ENCODE measurements around the gene LRRC75B. TPM values are rescaled to one million over a fixed set of nuclear protein-coding genes. Genes with fewer than 3 reads are reported as not detected.

The LRRC75B gene
- total RNA-seq, 2 experiments from 2014 or later, result 0.93 to 2.1 TPM

- H3K4me1 Mint-ChIP-seq, result peaks cover 3% of the 10 kb centered on the region
- ChIA-PET CTCF (no interaction called here), POLR2A (interaction anchor here (1.2 kb wide), 1 partner anchor 32 kb away, joined by 7 read pairs; the partner anchor contains the start of gene GUCD1)
- peaks cover 2% of the 10 kb centered on the region for H3K27me3 Mint-ChIP-seq
- no peaks in the 10 kb centered on the region for H3K36me3 Mint-ChIP-seq (ENCODE audit: low read depth)
- H3K4me3 Mint-ChIP-seq, result no peak overlapping the region
- H3K27ac Mint-ChIP-seq, result no peak overlapping the region
- DNase-seq, result no peak
- H3K9me3 Mint-ChIP-seq, result no peaks in the 10 kb centered on the region
Observed at GRCh38 chr22:24587251-24587650, 5.6 kb downstream of the LRRC75B start.

DNA sequence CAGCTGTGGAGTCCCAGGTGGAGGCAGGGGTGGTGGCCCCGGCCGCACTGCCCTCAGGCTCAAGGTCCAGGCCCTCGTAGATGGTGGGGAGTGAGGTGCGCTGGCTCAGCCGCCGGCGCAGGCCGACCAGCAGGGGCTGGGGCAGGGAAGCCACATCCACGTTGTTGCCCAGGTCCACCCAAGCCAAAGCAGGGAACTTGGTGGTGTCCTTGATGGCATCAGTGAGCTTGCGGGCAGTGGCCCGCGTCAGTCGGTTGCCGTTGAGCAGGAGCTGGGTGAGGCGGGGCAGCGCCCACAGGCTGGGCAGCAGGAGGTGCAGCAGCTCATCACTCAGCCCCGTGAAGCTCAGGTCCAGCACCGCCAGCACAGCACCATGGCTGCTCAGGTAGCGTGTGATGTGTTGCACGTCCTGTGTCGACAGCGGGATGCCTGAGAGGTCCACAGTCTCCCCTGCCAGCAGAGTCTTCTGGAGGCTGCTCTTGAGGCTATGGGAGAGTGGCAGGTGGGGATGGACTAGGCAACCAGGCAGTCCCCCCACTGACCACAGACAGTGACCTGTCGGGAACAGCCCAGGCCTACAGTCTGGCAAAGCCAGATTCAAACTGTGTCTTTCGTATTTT lies 6.8 kb downstream of the LRRC75B start:
- Mint-ChIP-seq H3K4me3 (no peak overlapping the region), H3K27me3 (no peaks in the 10 kb centered on the region), H3K36me3 (ENCODE audit: low read depth) (no peaks in the 10 kb centered on the region), H3K27ac (no peak overlapping the region), H3K4me1 (no peaks in the 10 kb centered on the region), H3K9me3 (no peaks in the 10 kb centered on the region)
- DNase-seq, result no peak
- CTCF ChIA-PET, result no interaction called here
- POLR2A ChIA-PET, result no interaction called here

DNA sequence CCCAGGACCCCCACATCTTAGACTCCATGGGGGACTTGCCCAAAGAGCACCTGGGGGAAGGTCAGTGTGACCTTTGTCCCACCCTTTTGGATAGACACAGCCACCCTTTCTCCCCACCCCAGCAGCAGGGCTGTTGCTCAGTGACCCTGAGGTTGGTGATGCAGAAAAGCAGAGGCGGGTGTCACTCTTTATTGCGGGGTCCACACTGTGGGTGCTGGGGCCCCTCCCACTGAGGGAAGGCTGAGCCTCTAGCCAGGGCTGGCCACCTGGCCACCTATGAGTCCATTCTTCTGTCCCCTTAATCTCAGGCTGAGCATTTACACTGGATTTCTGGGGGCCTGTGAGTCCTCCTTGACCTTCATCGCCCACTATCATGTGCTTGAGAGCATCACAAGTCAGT lies 7.4 kb downstream of the LRRC75B start:
- Mint-ChIP-seq H3K27ac (no peak overlapping the region), H3K36me3 (ENCODE audit: low read depth) (no peaks in the 10 kb centered on the region), H3K27me3 (no peaks in the 10 kb centered on the region), H3K4me1 (no peaks in the 10 kb centered on the region), H3K9me3 (no peaks in the 10 kb centered on the region), H3K4me3 (no peak overlapping the region)
- DNase-seq, result no peak
- ChIA-PET POLR2A (no interaction called here), CTCF (no interaction called here)

GRCh38 chr22:24584871-24585411 lies 7.9 kb downstream of the LRRC75B start:
- Mint-ChIP-seq H3K9me3 (no peaks in the 10 kb centered on the region), H3K27me3 (no peaks in the 10 kb centered on the region), H3K27ac (no peak overlapping the region), H3K4me1 (no peaks in the 10 kb centered on the region), H3K36me3 (ENCODE audit: low read depth) (no peaks in the 10 kb centered on the region), H3K4me3 (no peak overlapping the region)
- no peak for DNase-seq
- POLR2A ChIA-PET, result interaction anchor here (1.9 kb wide), 1 partner anchor 12 kb away, joined by 6 read pairs; no protein-coding TSS in a partner anchor
- CTCF ChIA-PET, result interaction anchor here (0.5 kb wide), 1 partner anchor 57 kb away, joined by 5 read pairs; no protein-coding TSS in a partner anchor

- no peaks in the 10 kb centered on the region for H3K27me3 Mint-ChIP-seq
- no peak overlapping the region for H3K27ac Mint-ChIP-seq
- no peaks in the 10 kb centered on the region for H3K4me1 Mint-ChIP-seq
- ChIA-PET CTCF (interaction anchor here (0.6 kb wide), 2 partner anchors 14 to 29 kb away, joined by 3 read pairs; no protein-coding TSS in a partner anchor), POLR2A (interaction anchor here (0.9 to 1.9 kb wide), 2 partner anchors 12 to 30 kb away, joined by 4 to 6 read pairs; no protein-coding TSS in a partner anchor)
- H3K4me3 Mint-ChIP-seq, result no peak overlapping the region
- no peaks in the 10 kb centered on the region for H3K36me3 Mint-ChIP-seq (ENCODE audit: low read depth)
- DNase-seq, result no peak
- H3K9me3 Mint-ChIP-seq, result no peaks in the 10 kb centered on the region
Observed at GRCh38 chr22:24584166-24584790, 8.6 kb downstream of the LRRC75B start.

GRCh38 chr22:24583221-24584165 lies 9.4 kb downstream of the LRRC75B start:
- Mint-ChIP-seq H3K36me3 (ENCODE audit: low read depth) (peaks cover 1% of the 10 kb centered on the region), H3K27me3 (no peaks in the 10 kb centered on the region), H3K27ac (no peak overlapping the region), H3K4me3 (no peak overlapping the region), H3K9me3 (no peaks in the 10 kb centered on the region), H3K4me1 (no peaks in the 10 kb centered on the region)
- DNase-seq, result no peak
- ChIA-PET CTCF (interaction anchor here (0.6 kb wide), 2 partner anchors 15 to 28 kb away, joined by 3 read pairs; no protein-coding TSS in a partner anchor), POLR2A (interaction anchor here (0.9 to 1.9 kb wide), 2 partner anchors 11 to 29 kb away, joined by 4 to 6 read pairs; no protein-coding TSS in a partner anchor)

- Mint-ChIP-seq H3K27me3 (no peaks in the 10 kb centered on the region), H3K4me1 (no peaks in the 10 kb centered on the region), H3K4me3 (no peak overlapping the region), H3K9me3 (no peaks in the 10 kb centered on the region), H3K36me3 (ENCODE audit: low read depth) (peaks cover 7% of the 10 kb centered on the region), H3K27ac (no peak overlapping the region)
- POLR2A ChIA-PET, result no interaction called here
- CTCF ChIA-PET, result no interaction called here
- no peak for DNase-seq
Observed at GRCh38 chr22:24582056-24582814, 10.6 kb downstream of the LRRC75B start.

DNA sequence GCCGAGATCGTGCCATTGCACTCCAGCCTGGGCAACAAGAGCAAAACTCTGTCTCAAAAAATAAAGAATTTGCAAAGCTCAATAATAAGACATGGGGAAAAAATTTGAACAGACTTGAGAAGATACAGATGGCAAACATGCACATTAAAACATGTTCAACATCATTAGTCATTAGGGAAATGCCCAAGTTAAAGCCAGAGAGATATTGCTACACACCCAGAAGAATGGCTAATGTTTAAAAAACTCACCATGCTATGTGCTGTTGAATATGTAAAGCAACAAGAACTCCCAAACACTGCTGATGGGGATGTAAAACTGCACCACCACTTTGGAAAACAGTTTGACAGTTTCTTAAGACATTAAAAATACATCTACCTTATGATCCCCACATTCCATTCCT lies 12.6 kb downstream of the LRRC75B start:
- H3K9me3 Mint-ChIP-seq, result no peaks in the 10 kb centered on the region
- CTCF ChIA-PET, result no interaction called here
- H3K27ac Mint-ChIP-seq, result no peak overlapping the region
- H3K27me3 Mint-ChIP-seq, result no peaks in the 10 kb centered on the region
- H3K4me1 Mint-ChIP-seq, result no peaks in the 10 kb centered on the region
- peaks cover 13% of the 10 kb centered on the region for H3K36me3 Mint-ChIP-seq (ENCODE audit: low read depth)
- no peak for DNase-seq
- POLR2A ChIA-PET, result no interaction called here
- H3K4me3 Mint-ChIP-seq, result no peak overlapping the region

DNA sequence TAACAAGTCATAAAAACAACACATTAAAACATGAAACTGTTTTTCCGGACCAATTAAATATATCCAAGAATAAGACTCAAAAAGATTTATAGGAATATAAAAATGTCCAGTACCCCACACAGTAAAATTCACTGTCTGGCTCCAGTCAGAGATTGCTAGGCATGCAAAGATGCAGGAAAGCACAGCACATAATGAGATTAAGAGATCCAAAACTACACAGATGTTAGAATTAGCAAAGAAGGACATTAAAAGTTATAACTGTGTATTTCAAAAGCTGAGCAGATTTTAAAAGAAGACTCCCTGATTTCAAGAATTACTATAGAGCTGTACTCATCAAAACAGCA lies 13.6 kb downstream of the LRRC75B start:
- peaks cover 23% of the 10 kb centered on the region for H3K36me3 Mint-ChIP-seq (ENCODE audit: low read depth)
- CTCF ChIA-PET, result no interaction called here
- POLR2A ChIA-PET, result no interaction called here
- no peaks in the 10 kb centered on the region for H3K27me3 Mint-ChIP-seq
- no peak overlapping the region for H3K27ac Mint-ChIP-seq
- no peaks in the 10 kb centered on the region for H3K9me3 Mint-ChIP-seq
- no peaks in the 10 kb centered on the region for H3K4me1 Mint-ChIP-seq
- no peak overlapping the region for H3K4me3 Mint-ChIP-seq
- DNase-seq, result no peak

DNA sequence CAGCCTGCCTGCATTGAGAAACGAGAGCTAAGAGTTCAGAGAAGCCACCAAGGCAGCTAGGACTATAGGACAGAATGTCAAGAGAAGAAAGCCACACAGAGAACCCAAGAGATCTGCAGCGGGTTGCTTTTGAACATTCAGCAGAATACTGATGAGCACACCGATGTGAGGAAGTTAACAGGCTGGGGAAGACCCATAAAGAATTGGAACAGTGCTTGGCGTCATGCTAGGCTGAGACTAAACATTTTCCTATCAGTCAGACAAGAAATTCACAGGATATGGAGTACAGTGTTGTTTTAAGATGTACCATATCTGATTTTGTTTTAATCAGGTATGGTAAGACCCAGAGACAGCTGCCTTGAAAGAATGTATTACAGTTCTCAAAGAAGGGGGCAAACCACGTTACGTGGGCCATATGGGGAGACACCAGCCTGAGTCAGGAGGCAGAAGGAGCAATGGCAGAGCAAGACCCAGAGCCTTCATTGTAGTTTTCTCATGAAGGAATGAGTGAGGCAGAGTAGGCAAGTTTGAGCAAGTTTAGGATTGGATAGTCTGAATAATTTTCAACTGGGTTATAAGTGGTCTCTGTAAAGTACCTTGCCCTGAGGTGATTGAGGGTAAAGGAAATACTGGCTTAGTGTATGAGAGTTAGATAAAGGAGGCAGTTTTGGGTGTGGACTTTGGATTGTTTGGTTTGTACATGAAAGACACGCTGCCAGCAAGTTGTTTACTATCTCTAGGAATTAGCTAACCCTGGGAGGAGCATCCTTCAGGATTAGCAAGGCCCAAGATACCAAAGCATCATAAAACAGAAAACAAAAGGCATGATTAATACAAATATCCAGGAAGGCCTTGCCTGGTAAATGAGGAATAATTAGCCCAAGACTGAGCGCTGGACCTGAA lies 14.3 kb downstream of the LRRC75B start:
- H3K27me3 Mint-ChIP-seq, result no peaks in the 10 kb centered on the region
- H3K9me3 Mint-ChIP-seq, result no peaks in the 10 kb centered on the region
- H3K4me1 Mint-ChIP-seq, result no peaks in the 10 kb centered on the region
- no peak for DNase-seq
- no peak overlapping the region for H3K27ac Mint-ChIP-seq
- peaks cover 26% of the 10 kb centered on the region for H3K36me3 Mint-ChIP-seq (ENCODE audit: low read depth)
- ChIA-PET CTCF (no interaction called here), POLR2A (no interaction called here)
- no peak overlapping the region for H3K4me3 Mint-ChIP-seq

DNA sequence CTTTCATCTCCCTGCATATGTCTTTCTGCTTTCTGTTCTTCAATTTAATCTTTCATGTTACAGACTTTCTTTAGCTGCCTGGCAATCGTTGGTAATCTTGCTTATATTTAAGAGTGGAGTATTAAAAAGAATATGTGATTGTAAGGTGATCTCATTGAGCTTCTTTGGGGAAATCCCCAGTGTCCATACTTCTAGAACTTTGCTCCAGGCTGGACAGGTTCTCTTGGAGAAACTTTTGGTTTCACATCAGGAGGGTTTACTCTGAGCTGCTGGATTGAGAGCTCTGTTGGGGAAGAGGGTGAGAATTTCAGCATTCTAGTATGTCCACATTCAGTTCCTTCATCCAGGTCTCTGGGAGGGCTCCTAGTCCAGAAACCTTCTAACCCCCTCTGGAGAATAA lies 16.1 kb downstream of the LRRC75B start:
- H3K27ac Mint-ChIP-seq, result no peak overlapping the region
- CTCF ChIA-PET, result no interaction called here
- no peaks in the 10 kb centered on the region for H3K9me3 Mint-ChIP-seq
- no peaks in the 10 kb centered on the region for H3K4me1 Mint-ChIP-seq
- H3K27me3 Mint-ChIP-seq, result no peaks in the 10 kb centered on the region
- POLR2A ChIA-PET, result interaction anchor here (0.8 kb wide), 1 partner anchor 28 kb away, joined by 3 read pairs; no protein-coding TSS in a partner anchor
- peaks cover 40% of the 10 kb centered on the region for H3K36me3 Mint-ChIP-seq (ENCODE audit: low read depth)
- H3K4me3 Mint-ChIP-seq, result no peak overlapping the region
- no peak for DNase-seq

- H3K36me3 Mint-ChIP-seq (ENCODE audit: low read depth), result peaks cover 67% of the 10 kb centered on the region
- CTCF ChIA-PET, result no interaction called here
- H3K4me1 Mint-ChIP-seq, result peaks cover 2% of the 10 kb centered on the region
Observed at GRCh38 chr22:24571266-24571665, 21.6 kb downstream of the LRRC75B start.

More at GRCh38 chr22:24571266-24571665, 21.6 kb downstream of the LRRC75B start:
- H3K4me3 Mint-ChIP-seq, result no peak overlapping the region
- no peak overlapping the region for H3K27ac Mint-ChIP-seq
- DNase-seq, result no peak
- no peaks in the 10 kb centered on the region for H3K27me3 Mint-ChIP-seq
- no peaks in the 10 kb centered on the region for H3K9me3 Mint-ChIP-seq
- POLR2A ChIA-PET, result interaction anchor here (2.2 to 2.7 kb wide), 2 partner anchors 13 to 16 kb away, joined by 6 to 15 read pairs; partner anchors contain the start of genes GUCD1 and SNRPD3
